HG03354 (cell line): Measurements from ENCODE around the gene RPL7L1.
A peak's percentile ranks its signal among the peaks of the same experiment; 100 is the strongest.

Source experiments
- ATAC-seq: cut with Tn5 transposase; IDR thresholded peaks from one replicate; pipeline ENCODE4 v1.9.1; 2021; ENCODE audit warnings: mild to moderate bottlenecking; ENCODE audit not compliant: unreplicated experiment, poor library complexity, severe bottlenecking

The RPL7L1 gene

GRCh38 chr6:42928986-42929820, 49.8 kb downstream of the RPL7L1 start, which contains the start of gene CNPY3:
Gene CNPY3, plus strand, starts transcription at chr6:42929480. Its CDS starts 91 bp downstream, at chr6:42929571.
- ATAC-seq, result peak; percentile 80

DNA sequence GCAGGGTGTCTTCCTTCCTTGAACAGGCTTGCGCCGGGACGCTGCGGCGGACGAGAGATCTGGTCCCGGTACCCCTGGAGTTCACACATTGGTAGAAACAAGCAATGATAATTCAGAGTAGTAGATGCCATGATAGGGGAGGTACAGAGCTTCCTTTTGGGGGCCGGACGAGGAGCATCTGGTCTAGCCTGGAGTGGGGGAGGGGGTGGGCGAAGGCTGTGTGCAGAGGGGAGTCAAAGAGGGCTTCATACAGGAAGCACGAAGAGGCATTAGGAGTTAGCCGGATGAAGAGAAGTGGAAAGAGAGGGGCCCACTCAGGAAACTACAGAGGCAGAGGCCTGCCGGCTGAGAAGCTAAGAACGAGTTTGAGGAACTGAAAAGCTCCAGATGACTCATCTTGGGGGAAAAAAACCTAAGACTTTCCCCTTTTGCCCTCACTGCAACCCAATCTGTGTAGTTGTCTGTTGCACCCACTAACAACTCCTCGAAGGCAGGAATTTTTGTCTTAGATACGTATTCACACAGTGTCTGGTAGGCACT, 50.5 kb downstream of the RPL7L1 start:
- ATAC-seq, result peak; percentile 62

DNA sequence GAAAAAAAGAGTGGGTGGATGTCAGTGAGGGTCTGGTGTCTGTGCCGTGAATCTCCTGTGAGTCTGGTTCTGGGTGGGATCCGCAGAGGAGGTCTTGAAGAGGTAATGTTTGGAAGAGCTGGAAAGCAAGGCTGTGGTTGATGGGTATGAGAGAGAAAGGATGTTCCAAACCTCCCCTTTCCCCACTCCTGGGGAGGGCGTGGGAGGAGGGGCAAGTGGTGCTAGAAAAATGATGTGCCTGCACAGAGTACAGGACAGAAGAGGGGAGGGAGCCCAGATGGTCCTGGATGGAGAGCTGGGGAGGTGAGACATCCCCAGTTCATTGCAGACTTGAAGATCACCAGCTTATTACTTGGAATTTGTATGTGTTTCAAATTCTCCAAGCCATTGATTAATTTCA, 53.0 kb downstream of the RPL7L1 start:
- no peak for ATAC-seq

GRCh38 chr6:42933205-42933604, 53.8 kb downstream of the RPL7L1 start:
- no peak for ATAC-seq

DNA sequence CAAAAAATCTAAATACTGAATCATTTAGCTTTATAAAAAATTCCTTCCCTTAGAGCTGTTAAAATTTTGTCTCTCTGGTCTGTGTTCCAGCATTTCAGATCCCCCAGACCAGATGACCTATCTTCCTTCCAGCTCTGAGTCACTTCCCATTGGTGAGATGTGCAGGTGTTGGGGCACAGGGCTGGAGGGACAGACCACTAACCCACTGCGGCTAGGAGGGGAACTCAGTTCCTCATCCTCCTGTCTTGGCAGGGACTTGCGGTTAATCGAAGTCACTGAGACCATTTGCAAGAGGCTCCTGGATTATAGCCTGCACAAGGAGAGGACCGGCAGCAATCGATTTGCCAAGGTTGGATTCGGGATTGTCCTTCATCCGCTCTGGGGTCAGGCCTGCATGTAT, 55.9 kb downstream of the RPL7L1 start:
- no peak for ATAC-seq

DNA sequence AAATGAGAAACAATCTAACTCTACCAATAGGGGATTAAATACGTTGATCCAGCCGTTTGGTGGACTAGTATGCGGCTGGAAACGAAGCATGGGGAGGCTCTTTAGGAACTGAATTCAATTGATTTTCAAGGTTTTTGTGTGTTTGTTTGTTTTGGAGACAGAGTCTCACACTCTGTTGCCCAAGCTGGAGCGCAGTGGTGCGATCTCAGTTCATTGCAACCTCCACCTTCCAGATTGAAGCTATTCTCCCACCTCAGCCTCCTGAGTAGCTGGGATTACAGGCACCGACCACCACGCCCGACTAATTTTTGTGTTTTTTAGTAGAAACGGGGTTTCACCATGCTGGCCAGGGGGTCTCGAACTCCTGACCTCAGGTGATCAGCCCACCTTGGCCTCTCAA, 57.0 kb downstream of the RPL7L1 start:
- no peak for ATAC-seq

DNA sequence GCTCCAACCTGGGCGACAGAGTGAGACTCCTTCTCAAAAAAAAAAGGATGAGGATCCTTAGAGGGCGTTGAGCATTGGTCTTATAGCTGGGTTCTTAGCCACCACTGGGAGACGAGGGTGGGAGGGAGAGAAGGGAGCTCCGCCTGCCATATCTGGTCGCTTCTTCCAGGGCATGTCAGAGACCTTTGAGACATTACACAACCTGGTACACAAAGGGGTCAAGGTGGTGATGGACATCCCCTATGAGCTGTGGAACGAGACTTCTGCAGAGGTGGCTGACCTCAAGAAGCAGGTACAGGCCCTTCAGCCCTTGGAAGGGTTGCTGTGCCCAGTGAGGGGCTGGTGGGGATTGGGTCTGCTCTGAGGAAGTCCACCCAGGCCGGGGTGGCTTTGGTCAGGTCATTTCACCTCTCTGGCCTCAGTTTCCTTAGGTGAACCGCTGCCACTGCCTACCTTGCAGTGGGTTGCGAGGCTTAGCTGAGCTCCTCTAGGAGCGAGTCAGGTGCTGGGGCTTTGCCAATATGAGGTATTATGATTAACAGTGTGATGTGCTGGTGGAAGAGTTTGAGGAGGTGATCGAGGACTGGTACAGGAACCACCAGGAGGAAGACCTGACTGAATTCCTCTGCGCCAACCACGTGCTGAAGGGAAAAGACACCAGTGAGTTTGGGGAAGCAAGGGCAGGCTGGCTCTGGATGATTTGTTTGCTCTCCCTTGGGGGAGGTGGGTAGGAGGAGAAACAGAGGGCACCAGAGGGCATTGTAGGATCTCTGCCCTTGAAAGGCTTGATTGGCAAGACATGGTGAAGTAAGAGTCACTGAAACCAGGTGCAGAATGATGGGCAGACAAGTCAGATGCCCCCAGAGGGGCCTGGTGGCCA, 58.4 kb downstream of the RPL7L1 start:
- no peak for ATAC-seq

- ATAC-seq, result no peak
Measured at GRCh38 chr6:42938428-42938796, 59.0 kb downstream of the RPL7L1 start.

DNA sequence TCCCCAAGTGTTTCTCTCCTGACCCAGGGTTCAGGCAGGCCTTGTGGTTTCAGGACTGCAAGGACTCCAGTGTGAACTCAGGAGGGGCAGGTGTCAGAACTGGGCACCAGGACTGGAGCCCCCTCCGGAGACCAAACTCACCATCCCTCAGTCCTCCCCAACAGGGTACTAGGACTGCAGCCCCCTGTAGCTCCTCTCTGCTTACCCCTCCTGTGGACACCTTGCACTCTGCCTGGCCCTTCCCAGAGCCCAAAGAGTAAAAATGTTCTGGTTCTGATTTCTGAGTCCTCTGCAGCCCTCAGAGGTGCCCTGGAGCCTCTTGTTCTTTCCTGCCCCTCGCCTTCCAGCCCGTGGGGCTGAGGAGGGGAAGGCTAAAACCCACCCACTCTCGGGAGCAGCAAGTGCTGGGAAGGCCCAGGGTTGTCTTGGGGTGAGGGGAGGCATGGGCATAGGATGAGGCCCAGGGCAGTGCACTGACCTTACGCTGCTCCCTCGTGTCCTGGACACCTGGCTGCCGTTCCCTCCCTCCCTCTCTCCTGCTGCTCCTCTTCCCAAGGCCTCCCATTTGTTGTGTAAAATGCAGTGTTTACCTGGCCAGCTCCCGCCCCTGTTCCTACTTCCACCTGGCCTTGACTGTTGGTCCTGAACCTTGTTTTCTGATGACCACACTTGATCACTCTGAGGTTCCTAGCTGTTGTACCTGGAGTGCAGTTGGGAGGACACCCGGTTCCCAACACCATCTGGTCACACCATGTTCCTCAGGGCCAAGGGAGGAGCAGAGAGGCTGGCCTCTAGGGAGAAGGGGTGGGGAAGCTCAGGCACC, 59.8 kb downstream of the RPL7L1 start:
- no peak for ATAC-seq
